Measurements from ENCODE around the gene FCHSD2.

FCHSD2 gene

GRCh38 chr11:72856065-72856464 is 286.1 kb downstream of the FCHSD2 start (continued):
- TF ChIP-seq ZNF366 (tag by site-specific recombination; conservative IDR thresholded peaks at IDR 0.05), result no peak
- no peak for TF ChIP-seq ZNF211 (tag by site-specific recombination; IDR thresholded peaks at IDR 0.05; ENCODE audit: low read depth)

- Histone ChIP-seq H3K36me3 (ENCODE audit: control insufficient read depth in 2 of 2, insufficient read depth in 1 of 2, low read length in 2 of 2) (no peaks in the 10 kb centered on the region), H3K27ac (ENCODE audit: extremely low read depth, low read depth, low read length) (no peak overlapping the region), H3K4me1 (ENCODE audit: control insufficient read depth, insufficient read depth, low read length) (no peaks in the 10 kb centered on the region), H3K9me3 (ENCODE audit: control insufficient read depth, insufficient read depth, low read depth, low read length) (no peaks in the 10 kb centered on the region), H3K4me3 (ENCODE audit: low read depth, low read length) (no peak overlapping the region)
- ChIA-PET CTCF (no interaction called here), POLR2A (no interaction called here)
- TF ChIP-seq ZNF580 (tag by site-specific recombination; IDR thresholded peaks at IDR 0.05) (no peak), ZNF184 (tag by site-specific recombination; IDR thresholded peaks at IDR 0.05) (no peak), ZNF324 (tag by site-specific recombination; IDR thresholded peaks at IDR 0.05) (no peak), ZNF629 (tag by site-specific recombination; IDR thresholded peaks at IDR 0.05) (no peak), BCL11B (tag by site-specific recombination; IDR thresholded peaks at IDR 0.05; ENCODE audit: low read depth) (no peak), ZXDB (tag by site-specific recombination; IDR thresholded peaks at IDR 0.05) (no peak), ZNF221 (tag by site-specific recombination; IDR thresholded peaks at IDR 0.05; ENCODE audit: borderline replicate concordance) (no peak), ZNF48 (tag by site-specific recombination; IDR thresholded peaks at IDR 0.05) (no peak), ZNF600 (tag by site-specific recombination; IDR thresholded peaks at IDR 0.05) (no peak), PRDM4 (tag by site-specific recombination; IDR thresholded peaks at IDR 0.05) (no peak)
Observed at GRCh38 chr11:72851726-72852125, 290.4 kb downstream of the FCHSD2 start.

- no peaks in the 10 kb centered on the region for H3K4me1 ChIP-seq (ENCODE audit: control insufficient read depth, insufficient read depth, low read length)
- H3K9me3 ChIP-seq (ENCODE audit: control insufficient read depth, insufficient read depth, low read depth, low read length), result no peaks in the 10 kb centered on the region
- CTCF ChIA-PET, result interaction anchor here (1.4 kb wide), 2 partner anchors 8 to 18 kb away, joined by 3 read pairs; no protein-coding TSS in a partner anchor
- no peak overlapping the region for H3K27ac ChIP-seq (ENCODE audit: extremely low read depth, low read depth, low read length)
- no peaks in the 10 kb centered on the region for H3K36me3 ChIP-seq (ENCODE audit: control insufficient read depth in 2 of 2, insufficient read depth in 1 of 2, low read length in 2 of 2)
- POLR2A ChIA-PET, result no interaction called here
- H3K4me3 ChIP-seq (ENCODE audit: low read depth, low read length), result no peak overlapping the region
- TF ChIP-seq YY1 (tag by site-specific recombination; IDR thresholded peaks at IDR 0.05) (no peak), ZNF785 (tag by site-specific recombination; IDR thresholded peaks at IDR 0.05) (no peak), SCRT2 (tag by site-specific recombination; IDR thresholded peaks at IDR 0.05) (no peak), ZNF521 (tag by site-specific recombination; IDR thresholded peaks at IDR 0.05) (no peak), KLF17 (tag by site-specific recombination; IDR thresholded peaks at IDR 0.05) (no peak), MYNN (tag by site-specific recombination; IDR thresholded peaks at IDR 0.05; ENCODE audit: borderline replicate concordance) (no peak), SALL2 (tag by site-specific recombination; IDR thresholded peaks at IDR 0.05; ENCODE audit: borderline replicate concordance) (no peak), PRDM4 (tag by site-specific recombination; IDR thresholded peaks at IDR 0.05) (no peak), ZNF433 (tag by site-specific recombination; IDR thresholded peaks at IDR 0.05; ENCODE audit: low read depth) (no peak), ZXDB (tag by site-specific recombination; IDR thresholded peaks at IDR 0.05) (no peak), INSM2 (tag by site-specific recombination; IDR thresholded peaks at IDR 0.05) (no peak), ZBTB49 (tag by site-specific recombination; IDR thresholded peaks at IDR 0.05; ENCODE audit: low read depth) (no peak), ZNF837 (tag by site-specific recombination; IDR thresholded peaks at IDR 0.05) (no peak), ZNF596 (tag by site-specific recombination; IDR thresholded peaks at IDR 0.05) (no peak), ZBTB17 (tag by site-specific recombination; IDR thresholded peaks at IDR 0.05) (no peak)
Observed at GRCh38 chr11:72850832-72851231, 291.3 kb downstream of the FCHSD2 start.

All from HEK293 (cell line).